Aorta (tissue), 5 donors: ENCODE measurements around the gene LAGE3. TPM values are rescaled to one million over a fixed set of nuclear protein-coding genes. Genes with fewer than 3 reads are reported as not detected.
"Not testable (repeated sequence)": the region's sequence is repeated elsewhere in the genome, so short reads cannot be mapped to it uniquely, and the experiment has no call there.

Experiments
- ATAC-seq: fragments of 200-7000 bp; cut with Tn5 transposase; one replicate; pipeline ENCODE4 v1.9.1; 2022; ENCODE audit warnings: moderate library complexity; ENCODE audit not compliant: low FRiP score
- DNase-seq, 2 donors: peaks; one replicate each; pipeline ENCODE4 v3.0.0-alpha.2; 2020
- H3K27ac ChIP-seq, 2 donors: one replicate each; pipeline ENCODE4 v1.5.1; 2013; ENCODE audit warnings: low read length in 2 of 2, mild to moderate bottlenecking in 2 of 2, moderate library complexity in 2 of 2, control low read depth in 1 of 2, inconsistent platforms in 1 of 2, low read depth in 1 of 2
- H3K27me3 ChIP-seq, 2 donors: one replicate each; pipeline ENCODE4 v1.6.1; 2013; ENCODE audit warnings: control low read depth in 1 of 2, low read length in 1 of 2, mild to moderate bottlenecking in 1 of 2, moderate library complexity in 1 of 2; ENCODE audit not compliant: insufficient read depth in 2 of 2, control insufficient read depth in 1 of 2
- H3K36me3 ChIP-seq, 2 donors: one replicate each; pipeline ENCODE4 v1.6.1; 2013; ENCODE audit warnings: control low read depth in 1 of 2, low read length in 1 of 2, mild to moderate bottlenecking in 1 of 2; ENCODE audit not compliant: insufficient read depth in 2 of 2, control insufficient read depth in 1 of 2
- H3K4me1 ChIP-seq, 2 donors: one replicate each; pipeline ENCODE4 v1.6.1; 2013; ENCODE audit warnings: low read length in 2 of 2, control low read depth in 1 of 2, mild to moderate bottlenecking in 1 of 2, moderate library complexity in 1 of 2; ENCODE audit not compliant: insufficient read depth in 2 of 2, control insufficient read depth in 1 of 2
- H3K4me3 ChIP-seq, 2 donors: one replicate each; pipeline ENCODE4 v1.5.1; 2013; ENCODE audit warnings: low read length in 2 of 2, control low read depth in 1 of 2, mild to moderate bottlenecking in 1 of 2
- H3K9me3 ChIP-seq: one replicate; pipeline ENCODE4 v1.6.1; 2013; ENCODE audit warnings: mild to moderate bottlenecking, low read length; ENCODE audit not compliant: control insufficient read depth
- WGBS, 2 donors: extraction: QIAGEN DNeasy Blood & Tissue Kit; methylation state at CpG; one replicate each; pipeline ENCODE4 v1.1.7; 2013; 5-methylcytosine and 5-hydroxymethylcytosine counted together
- intact Hi-C, 2 donors: fragments of 100-400 bp; cut with DNase I; formaldehyde crosslinking; loops; one replicate each; pipeline versions ENCODE4 v1.14.2 to v1.15.0; 2022
- polyA plus RNA-seq, 2 donors: library from polyadenylated mRNA; stranded (reverse); fragments of 200-250 nt; gene quantifications; one replicate each; pipeline ENCODE4 v1.2.3, GENCODE V29; 2013
- total RNA-seq, 2 donors: library from RNA; stranded (reverse); fragmentation: NEBNext Ultra II Directional; extraction: Animal tissue kit (Norgen Biotek cat#: 25700); gene quantifications; one replicate each; pipeline ENCODE4 v1.2.1, GENCODE V29; 2021
- donor health status: healthy with polysubstance abuse.
- donor health status: Bipolar disorder and iron deficiency.
- donor health status: DM: no; HTN: no; CAD: no.
- donor health status: DM: no; HTN: no; CAD: no.
- donor health status: DM: yes; HTN: yes; CAD: no.

The LAGE3 gene
- total and polyA plus RNA-seq, 4 donors = 3.5 to 9.1 (median 7.1) TPM

- WGBS, 2 donors = 71 to 78% methylated on average over 12 of the region's 12 CpGs
- ATAC-seq (no peak), DNase-seq (no peak)
- Histone ChIP-seq H3K27me3 (no peaks in the 10 kb centered on the region), H3K36me3 (peaks cover 0 to 4% of the 10 kb centered on the region in 2 donors), H3K9me3 (no peaks in the 10 kb centered on the region), H3K4me3 (no peak overlapping the region), H3K4me1 (no peaks in the 10 kb centered on the region), H3K27ac (no peak overlapping the region)
- intact Hi-C loops = no loop called here
Measured at GRCh38 chrX:154505734-154506133, 26.7 kb upstream of the LAGE3 start.

DNA sequence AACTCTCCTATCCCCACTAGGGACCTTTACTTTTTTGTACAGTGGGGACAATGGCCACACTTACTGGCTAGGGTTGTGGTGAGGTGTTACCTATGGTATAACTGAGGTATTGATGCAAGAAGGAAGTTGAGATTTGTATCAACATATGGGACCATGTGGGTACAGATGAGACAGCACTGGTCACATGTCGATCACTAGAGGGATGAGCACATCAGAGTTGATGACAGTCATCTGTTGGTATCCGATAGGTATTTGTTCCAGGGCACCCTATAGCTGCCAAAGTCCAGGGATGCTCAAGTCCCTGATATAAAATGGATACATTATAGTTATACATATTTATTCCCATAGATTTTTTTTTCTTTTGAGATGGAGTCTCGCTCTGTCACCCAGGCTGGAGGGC, 23.9 kb upstream of the LAGE3 start:
- no peak for DNase-seq
- intact Hi-C loops = no loop called here
- no peaks in the 10 kb centered on the region for H3K27me3 ChIP-seq
- H3K36me3 ChIP-seq = peaks cover 0 to 4% of the 10 kb centered on the region in 2 donors
- no peaks in the 10 kb centered on the region for H3K9me3 ChIP-seq
- ATAC-seq = no peak
- H3K4me3 ChIP-seq = no peak overlapping the region
- no peaks in the 10 kb centered on the region for H3K4me1 ChIP-seq
- no peak overlapping the region for H3K27ac ChIP-seq
- 91 to 96% methylated on average over 3 of the region's 3 CpGs for WGBS, 2 donors

DNA sequence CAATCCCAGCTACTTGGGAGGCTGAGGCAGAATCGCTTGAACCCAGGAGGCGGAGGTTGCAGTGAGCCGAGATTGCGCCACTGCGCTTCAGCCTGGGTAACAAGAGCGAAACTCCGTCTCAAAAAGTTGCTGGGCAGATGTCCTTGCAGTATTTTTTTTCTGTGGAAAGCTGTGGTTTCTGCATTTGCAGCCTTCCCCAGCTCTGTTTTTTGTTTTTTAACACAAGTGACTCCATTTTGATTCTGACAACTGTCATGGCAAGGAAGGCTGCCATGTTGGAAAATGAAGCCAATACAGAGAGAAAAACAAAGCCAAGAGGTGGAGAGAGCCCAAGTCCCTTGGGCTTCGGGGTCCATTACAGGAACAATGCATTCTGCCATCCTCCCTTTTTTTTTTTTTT, 23.0 kb upstream of the LAGE3 start:
- DNase-seq (no peak), ATAC-seq (no peak)
- Histone ChIP-seq H3K27ac (no peak overlapping the region), H3K4me1 (no peaks in the 10 kb centered on the region), H3K36me3 (no peaks in the 10 kb centered on the region), H3K27me3 (no peaks in the 10 kb centered on the region), H3K4me3 (no peak overlapping the region), H3K9me3 (no peaks in the 10 kb centered on the region)
- WGBS, 2 donors = 85 to 91% methylated on average over 8 of the region's 8 CpGs
- intact Hi-C loops = no loop called here

- H3K4me3 ChIP-seq, H3K27me3 ChIP-seq, H3K36me3 ChIP-seq, ATAC-seq, H3K27ac ChIP-seq, DNase-seq, H3K9me3 ChIP-seq, H3K4me1 ChIP-seq, intact Hi-C loops: not testable (repeated sequence)
- 83 to 91% methylated on average over 7 of the region's 7 CpGs for WGBS, 2 donors
Measured at GRCh38 chrX:154501423-154501822, 22.3 kb upstream of the LAGE3 start.

- H3K27me3 ChIP-seq, intact Hi-C loops, H3K9me3 ChIP-seq, ATAC-seq, H3K36me3 ChIP-seq, DNase-seq, H3K27ac ChIP-seq, H3K4me3 ChIP-seq, H3K4me1 ChIP-seq: not testable (repeated sequence)
- WGBS, 2 donors = 82 to 86% methylated on average over 4 of the region's 4 CpGs
Measured at GRCh38 chrX:154496591-154497137, 17.6 kb upstream of the LAGE3 start.

GRCh38 chrX:154495472-154495922, 16.4 kb upstream of the LAGE3 start:
- H3K9me3 ChIP-seq = no peaks in the 10 kb centered on the region
- H3K36me3 ChIP-seq = no peaks in the 10 kb centered on the region
- no peak overlapping the region for H3K27ac ChIP-seq
- DNase-seq (no peak), ATAC-seq (no peak)
- no peaks in the 10 kb centered on the region for H3K4me1 ChIP-seq
- 76 to 77% methylated on average over 6 of the region's 6 CpGs for WGBS, 2 donors
- H3K27me3 ChIP-seq = no peaks in the 10 kb centered on the region
- intact Hi-C loops = no loop called here
- no peak overlapping the region for H3K4me3 ChIP-seq

- Histone ChIP-seq H3K27ac (no peak overlapping the region), H3K4me3 (no peak overlapping the region), H3K36me3 (no peaks in the 10 kb centered on the region), H3K4me1 (no peaks in the 10 kb centered on the region), H3K9me3 (no peaks in the 10 kb centered on the region), H3K27me3 (peaks cover 0 to 1% of the 10 kb centered on the region in 2 donors)
- DNase-seq (no peak), ATAC-seq (no peak)
- intact Hi-C loops = no loop called here
- 69 to 75% methylated on average over 3 of the region's 3 CpGs for WGBS, 2 donors
Measured at GRCh38 chrX:154494715-154495114, 15.6 kb upstream of the LAGE3 start.

DNA sequence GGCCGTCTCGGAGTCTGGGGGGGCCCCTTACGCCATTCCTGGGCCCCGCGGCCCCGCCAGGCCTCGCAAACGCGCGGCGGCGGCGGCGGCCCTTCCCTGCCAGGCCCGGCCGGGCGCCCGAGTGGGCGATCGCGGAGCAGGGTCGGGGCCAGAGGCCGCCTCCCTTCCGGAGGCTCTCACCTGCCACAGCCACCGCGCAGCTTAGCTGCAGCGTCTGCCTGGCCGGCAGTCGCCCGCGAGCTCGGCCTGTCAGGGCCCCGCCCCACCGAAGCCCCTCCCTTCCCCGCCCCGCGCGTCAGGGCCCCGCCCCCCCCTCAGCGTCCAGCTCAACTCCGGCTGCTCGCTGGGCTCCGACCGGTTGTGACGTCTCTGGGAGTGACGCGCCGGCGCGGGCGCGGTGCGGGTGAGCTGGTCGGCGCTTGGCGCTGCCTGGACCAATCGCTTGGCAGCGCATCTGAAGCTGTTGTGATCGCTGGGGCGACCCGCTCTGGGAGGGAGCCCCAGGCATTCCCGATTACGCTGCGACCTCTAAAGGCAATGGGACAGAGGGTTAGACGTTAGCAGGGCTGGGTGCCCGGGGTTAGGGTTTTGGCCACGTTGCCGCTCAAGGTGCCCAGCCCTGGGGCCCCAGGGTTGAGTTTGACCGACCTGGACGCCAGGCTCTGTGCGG, 11.5 kb upstream of the LAGE3 start, which contains the start of gene SLC10A3:
Gene SLC10A3 (minus strand): TSS at position 216 of the 670 bp plus-strand sequence. CDS start 1,689 bp downstream, outside the sequence.
- no peaks in the 10 kb centered on the region for H3K36me3 ChIP-seq
- H3K4me1 ChIP-seq = no peaks in the 10 kb centered on the region
- ATAC-seq (peak; percentile 93), DNase-seq (peak; percentile 96 to 97)
- 1 to 28% methylated on average over 40 to 71 of the region's 71 CpGs for WGBS, 2 donors
- no peaks in the 10 kb centered on the region for H3K9me3 ChIP-seq
- intact Hi-C loops = loop anchor here in 1 of 2 donors (1.0 kb wide), 1 partner anchor 26 kb away; the partner anchor contains the start of gene FAM3A
- peaks cover 0 to 1% of the 10 kb centered on the region in 2 donors for H3K27me3 ChIP-seq
- H3K27ac ChIP-seq = peak within 1 kb of the TSS; percentile 51 to 91
- H3K4me3 ChIP-seq = peak within 1 kb of the TSS; percentile 56 to 61

DNA sequence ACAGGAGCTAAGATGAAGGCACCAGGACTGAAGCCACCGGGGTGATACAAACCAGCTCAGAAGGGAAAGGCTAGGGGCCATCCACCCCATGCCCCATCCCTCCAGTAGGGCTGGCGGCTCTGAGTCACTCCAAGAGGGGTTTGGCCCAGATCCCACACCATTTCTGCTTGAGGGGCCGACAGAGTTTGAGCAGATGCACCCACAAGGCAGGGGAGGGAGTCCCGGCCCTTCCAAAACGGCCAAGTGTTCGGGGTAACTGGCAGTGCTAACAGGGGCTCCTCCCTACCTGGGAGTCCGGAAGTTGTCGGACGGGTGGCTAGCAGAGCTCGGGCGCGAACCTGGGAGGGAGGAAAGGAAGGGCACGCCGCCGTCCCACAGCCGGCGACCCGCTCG, 10.9 kb upstream of the LAGE3 start:
- Histone ChIP-seq H3K9me3 (no peaks in the 10 kb centered on the region), H3K36me3 (no peaks in the 10 kb centered on the region), H3K27me3 (peaks cover 0 to 1% of the 10 kb centered on the region in 2 donors), H3K4me3 (peak overlapping the region; percentile 21 to 61), H3K4me1 (no peaks in the 10 kb centered on the region), H3K27ac (peak overlapping the region; percentile 51 to 82)
- DNase-seq (peak in 1 of 2 donors; percentile 62), ATAC-seq (peak; percentile 3)
- intact Hi-C loops = loop anchor here in 1 of 2 donors (1.0 kb wide), 1 partner anchor 26 kb away; the partner anchor contains the start of gene FAM3A
- 0 to 21% methylated on average over 18 to 19 of the region's 19 CpGs for WGBS, 2 donors
